ENCODE data around the gene ATAT1. TPM values are rescaled to one million over a fixed set of nuclear protein-coding genes. Genes with fewer than 3 reads are reported as not detected.

The ATAT1 gene
- total and polyA plus RNA-seq, 10 of the 15 experiments (the other 5 are each of a cell fraction or from before 2014, with no cell fraction given), result 1.1 to 14.2 (median 6.9) TPM

GRCh38 chr6:30615219-30615957 lies 11.3 kb upstream of the ATAT1 start (continued):
- peak; percentile 20 for TF ChIP-seq CUX1 (IDR thresholded peaks at IDR 0.05; ENCODE audit: insufficient replicate concordance, low read depth, low read length)
- TF ChIP-seq MLLT1 (IDR thresholded peaks at IDR 0.05), result peak; percentile 94
- TF ChIP-seq IKZF2 (IDR thresholded peaks at IDR 0.05), result peak in 1 of 2 experiments; percentile 46; a peak in 1 of 4 replicates
- TF ChIP-seq BCL3 (IDR thresholded peaks at IDR 0.05; ENCODE audit: borderline replicate concordance, insufficient read depth, low read depth, low read length, poor library complexity, severe bottlenecking), result peak; percentile 45
- 0 out of 2 replicates have a peak, but pooled peaks have one; percentile 17 for TF ChIP-seq HCFC1 (IDR thresholded peaks at IDR 0.05; ENCODE audit: low read length)
- TF ChIP-seq E4F1 (IDR thresholded peaks at IDR 0.05; ENCODE audit: borderline replicate concordance, partially characterized antibody), result no peak
- TF ChIP-seq ATF7 (IDR thresholded peaks at IDR 0.05; ENCODE audit: low read depth), result peak; percentile 7; the same call in 1 of the 2 replicates
- peak; percentile 84 for TF ChIP-seq ZBED1 (IDR thresholded peaks at IDR 0.05; ENCODE audit: borderline replicate concordance)
- TF ChIP-seq CHD1 (IDR thresholded peaks at IDR 0.05; ENCODE audit: low read depth, low read length), result peak; percentile 79
- TF ChIP-seq MEF2B (IDR thresholded peaks at IDR 0.05; ENCODE audit: partially characterized antibody, poor library complexity, severe bottlenecking), result peak; percentile 54
- peak; percentile 75; the same call in 2 of the 3 replicates for TF ChIP-seq POU2F2 (IDR thresholded peaks at IDR 0.05; ENCODE audit: borderline replicate concordance, low read depth, low read length)
- peak; percentile 21 for TF ChIP-seq SKIL (IDR thresholded peaks at IDR 0.05; ENCODE audit: low read depth, poor library complexity, severe bottlenecking)
- TF ChIP-seq FOXM1 (IDR thresholded peaks at IDR 0.05; ENCODE audit: low read depth, low read length), result peak; percentile 3; the same call in 1 of the 2 replicates

All from GM12878 (cell line).